Liver (tissue), 9 donors: ENCODE data around the gene MOB1B. TPM values are rescaled to one million over a fixed set of nuclear protein-coding genes. Genes with fewer than 3 reads are reported as not detected.

ENCODE experiments used
- DNase-seq: peaks from one replicate; pipeline ENCODE4 v3.0.0-alpha.2; 2017; ENCODE audit warnings: low spot score
- H3K27ac ChIP-seq, 2 donors: one replicate each; pipeline ENCODE4 v1.7.0; 2013; ENCODE audit warnings: inconsistent platforms in 2 of 2, low read length in 2 of 2, control low read depth in 1 of 2, low read depth in 1 of 2, mild to moderate bottlenecking in 1 of 2
- H3K27me3 ChIP-seq, 4 donors: one replicate each; pipeline versions ENCODE4 v1.6.1 to v1.7.0; 2013; ENCODE audit warnings: low read length in 3 of 4, inconsistent platforms in 1 of 4, mild to moderate bottlenecking in 1 of 4, moderate library complexity in 1 of 4; ENCODE audit not compliant: control insufficient read depth in 4 of 4, insufficient read depth in 4 of 4
- H3K36me3 ChIP-seq, 4 donors: one replicate each; pipeline versions ENCODE4 v1.6.1 to v1.7.0; 2013; ENCODE audit warnings: low read length in 3 of 4, mild to moderate bottlenecking in 3 of 4, low read depth in 1 of 4, moderate library complexity in 1 of 4; ENCODE audit not compliant: control insufficient read depth in 4 of 4, insufficient read depth in 3 of 4
- H3K4me1 ChIP-seq, 4 donors: one replicate each; pipeline versions ENCODE4 v1.6.1 to v1.7.0; 2013; ENCODE audit warnings: low read length in 3 of 4, mild to moderate bottlenecking in 3 of 4, moderate library complexity in 1 of 4; ENCODE audit not compliant: control insufficient read depth in 4 of 4, insufficient read depth in 4 of 4
- H3K4me3 ChIP-seq, 3 donors: one replicate each; pipeline versions ENCODE4 v1.6.1 to v1.7.0; 2013; ENCODE audit warnings: low read length in 3 of 3, control low read depth in 1 of 3, low read depth in 1 of 3, mild to moderate bottlenecking in 1 of 3
- H3K9ac ChIP-seq, 2 donors: one replicate each; pipeline ENCODE4 v1.7.0; 2013; ENCODE audit warnings: low read length in 2 of 2, mild to moderate bottlenecking in 2 of 2, moderate library complexity in 2 of 2, control low read depth in 1 of 2, low read depth in 1 of 2
- H3K9me3 ChIP-seq, 4 donors: one replicate each; pipeline versions ENCODE4 v1.6.1 to v1.7.0; 2013; ENCODE audit warnings: low read length in 3 of 4; ENCODE audit not compliant: control insufficient read depth in 4 of 4
- ATF3 ChIP-seq: IDR thresholded peaks from 2 replicates; pipeline ENCODE4 v1.6.1; 2016; ENCODE audit warnings: antibody characterized with exemption
- CTCF ChIP-seq: fragments of 150-350 bp; IDR thresholded peaks from 2 replicates; pipeline ENCODE4 v1.5.1; 2017; ENCODE audit warnings: improper control_type of control experiment, low read depth, low read length; ENCODE audit not compliant: missing input control
- FOXA1 ChIP-seq: IDR thresholded peaks from 2 replicates; pipeline ENCODE4 v1.6.1; 2016; ENCODE audit warnings: antibody characterized with exemption
- FOXA2 ChIP-seq: IDR thresholded peaks from 2 replicates; pipeline ENCODE4 v1.6.1; 2016; ENCODE audit warnings: antibody characterized with exemption
- HNF4A ChIP-seq, 2 donors: conservative IDR thresholded peaks; 2 replicates each; pipeline ENCODE4 v1.6.1; 2016; ENCODE audit warnings: antibody characterized with exemption in 2 of 2, mild to moderate bottlenecking in 2 of 2
- JUND ChIP-seq, 2 donors: IDR thresholded peaks; 2 replicates each; pipeline ENCODE4 v1.6.1; 2016; ENCODE audit warnings: antibody characterized with exemption in 2 of 2
- RXRA ChIP-seq, 2 donors: IDR thresholded peaks; 2 replicates each; pipeline ENCODE4 v1.6.1; 2017 to 2018; ENCODE audit warnings: antibody characterized with exemption in 2 of 2, mild to moderate bottlenecking in 1 of 2
- TAF1 ChIP-seq: conservative IDR thresholded peaks from 2 replicates; pipeline ENCODE4 v1.6.1; 2016; ENCODE audit warnings: antibody characterized with exemption, mild to moderate bottlenecking
- ZBTB33 ChIP-seq: IDR thresholded peaks from 2 replicates; pipeline ENCODE4 v1.6.1; 2016; ENCODE audit warnings: antibody characterized with exemption
- WGBS: extraction: QIAGEN DNeasy Blood & Tissue Kit; methylation state at CpG from one replicate; pipeline ENCODE4 v1.1.7; 2013; 5-methylcytosine and 5-hydroxymethylcytosine counted together
- polyA plus RNA-seq, 2 donors: library from polyadenylated mRNA; stranded (reverse) in 1 of 2; unstranded in 1 of 2; fragments of 200-250 nt in 1 of 2; fragments of >200 nt in 1 of 2; fragmentation: Nextera tagmentation in 1 of 2; extraction: Ambion mirVana in 1 of 2; gene quantifications; one replicate each; pipeline versions ENCODE4 v1.2.1 to v1.2.3, GENCODE V29; 2013 to 2015
- total RNA-seq, 2 donors: library from RNA; depleted of rRNA; stranded (reverse); fragments of >200 nt; gene quantifications; one replicate each; pipeline ENCODE4 v1.2.3, GENCODE V29; 2014
- donor health status: healthy.
- donor health status: healthy.
- donor health status: healthy.
- donor health status: healthy.
- donor health status: healthy.

Gene MOB1B
- total and polyA plus RNA-seq, 4 donors, result 2.1 to 69.0 (median 3.7) TPM

DNA sequence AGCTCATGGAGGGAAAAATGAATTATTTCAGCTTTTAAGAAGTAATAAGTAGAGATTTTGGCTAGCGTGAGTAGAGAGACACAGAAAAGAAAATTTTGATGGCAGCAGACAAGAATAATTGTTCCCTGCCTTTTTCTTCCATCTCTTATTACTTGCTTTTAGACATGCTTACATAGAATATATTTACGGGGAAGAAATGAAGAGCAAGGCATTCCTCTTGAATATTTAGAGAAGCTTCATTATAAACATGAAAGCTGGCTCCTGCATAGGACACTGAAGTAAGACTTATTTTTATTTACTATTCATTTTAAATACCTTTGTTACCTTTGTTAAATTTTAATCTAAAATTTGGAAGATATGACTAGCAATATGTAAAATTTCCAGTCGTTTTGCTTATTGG, 123.5 kb downstream of the MOB1B start:
- TF ChIP-seq FOXA1 (no peak), ATF3 (no peak), RXRA (IDR thresholded peaks at IDR 0.05) (no peak), TAF1 (no peak), JUND (IDR thresholded peaks at IDR 0.05) (no peak), ZBTB33 (no peak), FOXA2 (no peak), CTCF (no peak)
- no peak overlapping the region for H3K27ac ChIP-seq
- H3K27me3 ChIP-seq, result no peaks in the 10 kb centered on the region
- H3K4me3 ChIP-seq, result no peak overlapping the region
- H3K36me3 ChIP-seq, result peaks cover 0 to 2% (median 0%) of the 10 kb centered on the region in 4 donors
- H3K9me3 ChIP-seq, result no peaks in the 10 kb centered on the region
- whole genome bisulfite sequencing, result 82% methylated on average over 3 of the region's 3 CpGs
- no peak for DNase-seq
- H3K4me1 ChIP-seq, result peaks cover 0 to 6% (median 0%) of the 10 kb centered on the region in 4 donors
- H3K9ac ChIP-seq, result no peak overlapping the region

DNA sequence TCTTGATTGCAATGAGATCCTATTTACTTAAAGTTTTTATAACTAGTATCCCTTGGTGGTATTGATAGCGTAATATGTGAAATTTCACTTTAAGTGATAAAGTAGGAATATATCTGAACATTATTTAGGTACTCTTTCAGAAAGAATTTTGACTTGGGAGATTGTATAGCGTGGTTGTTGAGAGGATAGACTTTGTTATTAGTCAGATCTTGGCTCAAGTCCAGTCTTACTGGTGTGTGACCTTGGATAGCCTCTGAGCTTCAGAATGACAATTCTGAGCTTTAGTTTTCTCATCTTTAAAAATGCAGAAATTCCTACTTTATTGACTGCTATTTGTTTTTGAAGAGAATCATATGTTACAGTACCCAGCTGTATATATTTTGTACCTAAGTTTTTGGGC, 123.9 kb downstream of the MOB1B start:
- no peak overlapping the region for H3K27ac ChIP-seq
- H3K9ac ChIP-seq, result no peak overlapping the region
- peak; percentile 53 to 71 for TF ChIP-seq RXRA (IDR thresholded peaks at IDR 0.05)
- TF ChIP-seq HNF4A (conservative IDR thresholded peaks at IDR 0.05), result peak in 1 of 2 donors; percentile 10
- no peak for TF ChIP-seq ATF3
- DNase-seq, result no peak
- no peak overlapping the region for H3K4me3 ChIP-seq
- H3K9me3 ChIP-seq, result no peaks in the 10 kb centered on the region
- H3K27me3 ChIP-seq, result no peaks in the 10 kb centered on the region
- peaks cover 0 to 6% (median 0%) of the 10 kb centered on the region in 4 donors for H3K4me1 ChIP-seq
- H3K36me3 ChIP-seq, result peaks cover 0 to 2% (median 0%) of the 10 kb centered on the region in 4 donors
- 52% methylated on average over 2 of the region's 2 CpGs for WGBS

GRCh38 chr4:71027611-71028010, 125.4 kb downstream of the MOB1B start:
- no peaks in the 10 kb centered on the region for H3K27me3 ChIP-seq
- no peak for DNase-seq
- peaks cover 0 to 6% (median 0%) of the 10 kb centered on the region in 4 donors for H3K4me1 ChIP-seq
- TF ChIP-seq ZBTB33 (no peak), CTCF (no peak)
- 99% methylated on average over 1 of the region's 1 CpG for WGBS
- H3K9ac ChIP-seq, result no peak overlapping the region
- H3K4me3 ChIP-seq, result no peak overlapping the region
- H3K9me3 ChIP-seq, result no peaks in the 10 kb centered on the region
- no peak overlapping the region for H3K27ac ChIP-seq
- peaks cover 0 to 6% (median 0%) of the 10 kb centered on the region in 4 donors for H3K36me3 ChIP-seq
